Posterior cingulate gyrus (tissue), 11 donors: Measurements from ENCODE around the gene LRSAM1.

Source experiments
- DNase-seq, 10 donors: peaks; one replicate each; pipeline versions ENCODE4 v3.0.0 to v3.0.0-alpha.2; 2020 to 2021; ENCODE audit warnings: mixed read lengths in 3 of 10
- intact Hi-C: fragments of 100-400 bp; cut with DNase I; formaldehyde crosslinking; loops from one replicate; pipeline ENCODE4 v1.15.1; 2023

Gene LRSAM1

GRCh38 chr9:127506814-127507750 is 55.8 kb downstream of the LRSAM1 start:
- peak in 1 of 10 donors; percentile 83 for DNase-seq
- intact Hi-C loops, result loop anchor here (10.0 kb wide), 1 partner anchor 408 kb away; the partner anchor contains the start of gene ST6GALNAC4

- intact Hi-C loops, result loop anchor here (10.0 kb wide), 1 partner anchor 407 kb away; the partner anchor contains the start of gene ST6GALNAC4
- DNase-seq, result peak in 1 of 10 donors; percentile 72
Observed at GRCh38 chr9:127507751-127508648, 56.7 kb downstream of the LRSAM1 start.

GRCh38 chr9:127508901-127509260 is 57.6 kb downstream of the LRSAM1 start:
- peak in 1 of 10 donors; percentile 67 for DNase-seq
- intact Hi-C loops, result loop anchor here (10.0 kb wide), 1 partner anchor 406 kb away; the partner anchor contains the start of gene ST6GALNAC4

- intact Hi-C loops, result loop anchor here (10.0 kb wide), 1 partner anchor 405 kb away; the partner anchor contains the start of gene ST6GALNAC4
- DNase-seq, result no peak
Observed at GRCh38 chr9:127509261-127509954, 58.1 kb downstream of the LRSAM1 start.

GRCh38 chr9:127509955-127510299 is 58.6 kb downstream of the LRSAM1 start:
- peak in 1 of 10 donors; percentile 75 for DNase-seq
- intact Hi-C loops, result loop anchor here (10.0 kb wide), 1 partner anchor 405 kb away; the partner anchor contains the start of gene ST6GALNAC4

- DNase-seq, result no peak
- intact Hi-C loops, result no loop called here
Observed at GRCh38 chr9:127514468-127514867, 63.2 kb downstream of the LRSAM1 start.

- peak in 1 of 10 donors; percentile 84 for DNase-seq
- intact Hi-C loops, result no loop called here
Observed at GRCh38 chr9:127516835-127517607, 65.7 kb downstream of the LRSAM1 start.

- intact Hi-C loops, result no loop called here
- peak in 1 of 10 donors; percentile 61 for DNase-seq
Observed at GRCh38 chr9:127517620-127518019, 66.3 kb downstream of the LRSAM1 start.

- peak in 1 of 10 donors; percentile 75 for DNase-seq
Observed at GRCh38 chr9:127518091-127518856, 67.0 kb downstream of the LRSAM1 start.

GRCh38 chr9:127519301-127520166 is 68.2 kb downstream of the LRSAM1 start:
- DNase-seq, result peak in 2 of 10 donors; percentile 24 to 86
- intact Hi-C loops, result no loop called here

More at GRCh38 chr9:127518091-127518856, 67.0 kb downstream of the LRSAM1 start:
- intact Hi-C loops, result no loop called here

GRCh38 chr9:127520941-127521918 is 69.9 kb downstream of the LRSAM1 start:
- peak in 1 of 10 donors; percentile 69 for DNase-seq
- intact Hi-C loops, result no loop called here

- no peak for DNase-seq
- intact Hi-C loops, result no loop called here
Observed at GRCh38 chr9:127521919-127522304, 70.6 kb downstream of the LRSAM1 start.

- intact Hi-C loops, result no loop called here
Observed at GRCh38 chr9:127522727-127523126, 71.4 kb downstream of the LRSAM1 start.

GRCh38 chr9:127523312-127523851 is 72.1 kb downstream of the LRSAM1 start:
- DNase-seq, result no peak
- intact Hi-C loops, result no loop called here

More at GRCh38 chr9:127522727-127523126, 71.4 kb downstream of the LRSAM1 start:
- no peak for DNase-seq

- intact Hi-C loops, result no loop called here
- no peak for DNase-seq
Observed at GRCh38 chr9:127524373-127524772, 73.1 kb downstream of the LRSAM1 start.
